HepG2 (cell line): ENCODE data around the gene SERPINA3.

Experiments
- EZH2 ChIP-seq: conservative IDR thresholded peaks from 2 replicates; pipeline ENCODE4 v1.6.1; 2012; ENCODE audit warnings: mild to moderate bottlenecking, low read depth, low read length, moderate library complexity
- KLF13 ChIP-seq: sonication (generic); formaldehyde crosslinking; IDR thresholded peaks from 2 replicates; pipeline ENCODE4 v1.4.0; 2020; ENCODE audit warnings: mild to moderate bottlenecking, missing genetic modification reagents
- POLR2AphosphoS5 ChIP-seq: IDR thresholded peaks from 2 replicates; pipeline ENCODE4 v1.6.1; 2012; ENCODE audit warnings: low read depth, low read length
- RERE ChIP-seq: IDR thresholded peaks from 2 replicates; pipeline ENCODE4 v1.6.1; 2016; ENCODE audit warnings: low read depth, missing genetic modification reagents, missing compliant biosample characterization
- USF2 ChIP-seq, 2 experiments: sonication (generic) in 1 of 2; formaldehyde crosslinking in 1 of 2; IDR thresholded peaks; 2 replicates each; pipeline versions ENCODE4 v1.5.1 to v1.6.1; 2011 to 2020; ENCODE audit warnings: borderline replicate concordance in 1 of 2, low read depth in 1 of 2, low read length in 1 of 2, mild to moderate bottlenecking in 1 of 2, missing genetic modification reagents in 1 of 2, moderate library complexity in 1 of 2
- ZFP37 ChIP-seq: sonication (generic); formaldehyde crosslinking; IDR thresholded peaks from 2 replicates; pipeline ENCODE4 v1.4.0; 2020; ENCODE audit warnings: missing genetic modification reagents, borderline replicate concordance
- ZNF775 ChIP-seq: sonication (generic); formaldehyde crosslinking; IDR thresholded peaks from 2 replicates; pipeline ENCODE4 v1.4.0; 2020; ENCODE audit warnings: missing genetic modification reagents, mild to moderate bottlenecking, moderate library complexity, borderline replicate concordance
- TF ChIP-seq, protein P1 (sequence below): sonication (generic); formaldehyde crosslinking; IDR thresholded peaks from 2 replicates; pipeline ENCODE4 v1.5.0; 2020; ENCODE audit warnings: mild to moderate bottlenecking, missing genetic modification reagents, moderate library complexity
- TF ChIP-seq, protein P2 (sequence below): IDR thresholded peaks from 2 replicates; pipeline ENCODE4 v1.6.1; 2016

GRCh38 chr14:94640721-94641631 is 28.8 kb downstream of the SERPINA3 start:
- no peak for TF ChIP-seq KLF13 (CRISPR knock-in tag)
- TF ChIP-seq, protein P1, sequence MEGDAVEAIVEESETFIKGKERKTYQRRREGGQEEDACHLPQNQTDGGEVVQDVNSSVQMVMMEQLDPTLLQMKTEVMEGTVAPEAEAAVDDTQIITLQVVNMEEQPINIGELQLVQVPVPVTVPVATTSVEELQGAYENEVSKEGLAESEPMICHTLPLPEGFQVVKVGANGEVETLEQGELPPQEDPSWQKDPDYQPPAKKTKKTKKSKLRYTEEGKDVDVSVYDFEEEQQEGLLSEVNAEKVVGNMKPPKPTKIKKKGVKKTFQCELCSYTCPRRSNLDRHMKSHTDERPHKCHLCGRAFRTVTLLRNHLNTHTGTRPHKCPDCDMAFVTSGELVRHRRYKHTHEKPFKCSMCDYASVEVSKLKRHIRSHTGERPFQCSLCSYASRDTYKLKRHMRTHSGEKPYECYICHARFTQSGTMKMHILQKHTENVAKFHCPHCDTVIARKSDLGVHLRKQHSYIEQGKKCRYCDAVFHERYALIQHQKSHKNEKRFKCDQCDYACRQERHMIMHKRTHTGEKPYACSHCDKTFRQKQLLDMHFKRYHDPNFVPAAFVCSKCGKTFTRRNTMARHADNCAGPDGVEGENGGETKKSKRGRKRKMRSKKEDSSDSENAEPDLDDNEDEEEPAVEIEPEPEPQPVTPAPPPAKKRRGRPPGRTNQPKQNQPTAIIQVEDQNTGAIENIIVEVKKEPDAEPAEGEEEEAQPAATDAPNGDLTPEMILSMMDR, result no peak
- TF ChIP-seq, protein P2, sequence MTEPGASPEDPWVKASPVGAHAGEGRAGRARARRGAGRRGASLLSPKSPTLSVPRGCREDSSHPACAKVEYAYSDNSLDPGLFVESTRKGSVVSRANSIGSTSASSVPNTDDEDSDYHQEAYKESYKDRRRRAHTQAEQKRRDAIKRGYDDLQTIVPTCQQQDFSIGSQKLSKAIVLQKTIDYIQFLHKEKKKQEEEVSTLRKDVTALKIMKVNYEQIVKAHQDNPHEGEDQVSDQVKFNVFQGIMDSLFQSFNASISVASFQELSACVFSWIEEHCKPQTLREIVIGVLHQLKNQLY (CRISPR knock-in tag), result no peak
- no peak for TF ChIP-seq ZFP37
- TF ChIP-seq EZH2, result no peak
- no peak for TF ChIP-seq USF2 (IDR thresholded peaks at IDR 0.05; ENCODE audit: low read depth, low read length)
- TF ChIP-seq USF2 (CRISPR knock-in tag; IDR thresholded peaks at IDR 0.05; ENCODE audit: borderline replicate concordance), result no peak
- no peak for TF ChIP-seq ZNF775 (CRISPR knock-in tag)
- TF ChIP-seq POLR2AphosphoS5, result no peak
- no peak for TF ChIP-seq RERE (CRISPR knock-in tag)
